Measurements from ENCODE around the gene TSHR. TPM values are rescaled to one million over a fixed set of nuclear protein-coding genes. Genes with fewer than 3 reads are reported as not detected.

TSHR gene
- total and polyA plus RNA-seq, 2 of the 4 experiments (the other 2 are of a cell fraction), result not detected

DNA sequence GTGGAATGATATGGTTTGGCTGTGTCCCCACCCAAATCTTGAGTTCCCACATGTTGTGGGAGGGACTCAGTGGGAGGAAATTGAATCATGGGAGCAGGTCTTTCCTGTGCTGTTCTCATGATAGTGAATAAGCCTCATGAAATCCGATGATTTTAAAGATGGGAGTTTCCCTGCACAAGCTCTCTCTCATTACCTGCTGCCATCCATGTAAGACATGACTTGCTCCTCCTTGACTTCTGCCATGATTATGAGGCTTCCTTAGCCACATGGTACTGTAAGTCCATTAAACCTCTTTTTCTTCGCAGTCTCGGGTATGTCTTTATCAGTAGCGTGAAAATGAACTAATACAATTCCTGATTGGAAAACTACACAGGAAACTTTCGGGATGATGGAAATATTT lies 100.5 kb downstream of the TSHR start:
- Histone ChIP-seq H2BK5ac (ENCODE audit: low read depth, low read length, poor library complexity, severe bottlenecking) (no peak overlapping the region), H3K14ac (replicated peaks; ENCODE audit: low read depth, low read length) (no peak overlapping the region), H3K79me1 (ENCODE audit: low read depth in 1 of 2, low read length in 2 of 2) (no peaks in the 10 kb centered on the region), H3K27ac (ENCODE audit: insufficient read depth, low read length) (no peak overlapping the region), H2AFZ (replicated peaks; ENCODE audit: low read length, poor library complexity) (no peak overlapping the region), H3K4me1 (ENCODE audit: control insufficient read depth, insufficient read depth, low read length) (no peaks in the 10 kb centered on the region), H3K36me3 (ENCODE audit: control insufficient read depth, insufficient read depth, low read length) (no peaks in the 10 kb centered on the region), H4K8ac (ENCODE audit: low read depth in 2 of 2, low read length in 2 of 2) (no peak overlapping the region), H3K4ac (ENCODE audit: low read depth, low read length) (no peak overlapping the region), H4K20me1 (ENCODE audit: insufficient read depth, low read length) (no peaks in the 10 kb centered on the region), H3K9me1 (ENCODE audit: insufficient read depth, low read length) (no peaks in the 10 kb centered on the region), H3K9ac (ENCODE audit: low read depth, low read length) (no peak overlapping the region), H3K4me2 (ENCODE audit: low read depth, low read length) (no peak overlapping the region), H2BK120ac (ENCODE audit: low read depth, low read length) (no peak overlapping the region), H2AK9ac (replicated peaks; ENCODE audit: low read depth, low read length, poor library complexity) (no peak overlapping the region), H3K9me3 (ENCODE audit: control insufficient read depth, insufficient read depth, low read length) (no peaks in the 10 kb centered on the region), H3K27me3 (ENCODE audit: control insufficient read depth, insufficient read depth, low read length) (no peaks in the 10 kb centered on the region), H4K5ac (ENCODE audit: low read depth, low read length) (no peak overlapping the region), H2BK15ac (ENCODE audit: low read depth, low read length) (no peak overlapping the region), H3K23ac (ENCODE audit: low read depth, low read length) (no peak overlapping the region), H2BK20ac (ENCODE audit: low read depth, low read length) (no peak overlapping the region), H3K56ac (ENCODE audit: extremely low read depth, insufficient read depth, low read length) (no peak overlapping the region), H3K18ac (ENCODE audit: low read depth, low read length) (no peak overlapping the region), H2AK5ac (ENCODE audit: low read depth, low read length) (no peak overlapping the region), H4K91ac (ENCODE audit: insufficient read depth, low read depth, low read length) (no peak overlapping the region), H3K4me3 (ENCODE audit: insufficient read depth, low read depth, low read length) (no peak overlapping the region)
- ChIA-PET CTCF (no interaction called here), POLR2A (ENCODE audit: unreplicated experiment) (no interaction called here)
- no peak for DNase-seq
- intact Hi-C loops (cut with micrococcal nuclease), result no loop called here
- TF ChIP-seq, protein P1, sequence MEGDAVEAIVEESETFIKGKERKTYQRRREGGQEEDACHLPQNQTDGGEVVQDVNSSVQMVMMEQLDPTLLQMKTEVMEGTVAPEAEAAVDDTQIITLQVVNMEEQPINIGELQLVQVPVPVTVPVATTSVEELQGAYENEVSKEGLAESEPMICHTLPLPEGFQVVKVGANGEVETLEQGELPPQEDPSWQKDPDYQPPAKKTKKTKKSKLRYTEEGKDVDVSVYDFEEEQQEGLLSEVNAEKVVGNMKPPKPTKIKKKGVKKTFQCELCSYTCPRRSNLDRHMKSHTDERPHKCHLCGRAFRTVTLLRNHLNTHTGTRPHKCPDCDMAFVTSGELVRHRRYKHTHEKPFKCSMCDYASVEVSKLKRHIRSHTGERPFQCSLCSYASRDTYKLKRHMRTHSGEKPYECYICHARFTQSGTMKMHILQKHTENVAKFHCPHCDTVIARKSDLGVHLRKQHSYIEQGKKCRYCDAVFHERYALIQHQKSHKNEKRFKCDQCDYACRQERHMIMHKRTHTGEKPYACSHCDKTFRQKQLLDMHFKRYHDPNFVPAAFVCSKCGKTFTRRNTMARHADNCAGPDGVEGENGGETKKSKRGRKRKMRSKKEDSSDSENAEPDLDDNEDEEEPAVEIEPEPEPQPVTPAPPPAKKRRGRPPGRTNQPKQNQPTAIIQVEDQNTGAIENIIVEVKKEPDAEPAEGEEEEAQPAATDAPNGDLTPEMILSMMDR (conservative IDR thresholded peaks at IDR 0.05; ENCODE audit: low read depth, low read length), result no peak
- no peak for TF ChIP-seq FOS (IDR thresholded peaks at IDR 0.05; ENCODE audit: low read depth, low read length)
- no CpG with 5 or more reads among the region's 5 CpGs for WGBS, 2 experiments (ENCODE audit: extremely low coverage in 2 of 2, insufficient read length in 1 of 2)
- no TSS peak for BruUV-seq (replicated peaks)
- in situ Hi-C loops (cut with MboI; ENCODE audit: low sequenced_read_pairs), result no loop called here
- dilution Hi-C loops (cut with HindIII; ENCODE audit: low sequenced_read_pairs, unreplicated experiment), result no loop called here
- no peak for ATAC-seq (ENCODE audit: low read depth)
